ENCODE data around the gene EIF4B. TPM values are rescaled to one million over a fixed set of nuclear protein-coding genes. Genes with fewer than 3 reads are reported as not detected.
"Not testable (repeated sequence)": the region's sequence is repeated elsewhere in the genome, so short reads cannot be mapped to it uniquely, and the experiment has no call there.

The EIF4B gene
- total RNA-seq, 1 donor from 2014 or later = 726 TPM

- peaks cover 41% of the 10 kb centered on the region for H3K27me3 Mint-ChIP-seq
- H3K27ac Mint-ChIP-seq = no peak overlapping the region
- H3K4me3 Mint-ChIP-seq = no peak overlapping the region
- DNase-seq (peak; percentile 49), ATAC-seq (ENCODE audit: low read depth) (peak; percentile 90)
- intact Hi-C loops (cut with micrococcal nuclease) = loop anchor here (1.0 to 2.0 kb wide), 5 partner anchors 96 to 828 kb away; no protein-coding TSS in a partner anchor
- ChIA-PET POLR2A (no interaction called here), CTCF (interaction anchor here (0.7 to 7.0 kb wide), 13 partner anchors 11 to 840 kb away, joined by 3 to 154 read pairs (median 4); partner anchors contain the start of gene EIF4B)
- no peaks in the 10 kb centered on the region for H3K36me3 Mint-ChIP-seq (ENCODE audit: low read depth)
- no peaks in the 10 kb centered on the region for H3K9me3 Mint-ChIP-seq
- no peaks in the 10 kb centered on the region for H3K4me1 Mint-ChIP-seq
- peak; percentile 76 for TF ChIP-seq CTCF (IDR thresholded peaks at IDR 0.05)
These were observed 25.4 kb upstream of the EIF4B start for GRCh38 chr12:52980650-52981423.

GRCh38 chr12:52984136-52984535 is 22.1 kb upstream of the EIF4B start:
- no peak for TF ChIP-seq CTCF (IDR thresholded peaks at IDR 0.05)
- ChIA-PET CTCF (interaction anchor here (2.2 to 7.0 kb wide), 2 partner anchors 99 to 101 kb away, joined by 8 to 154 read pairs; no protein-coding TSS in a partner anchor), POLR2A (no interaction called here)
- Mint-ChIP-seq H3K36me3 (ENCODE audit: low read depth) (no peaks in the 10 kb centered on the region), H3K27me3 (peaks cover 25% of the 10 kb centered on the region), H3K27ac (no peak overlapping the region), H3K4me3 (no peak overlapping the region), H3K9me3 (no peaks in the 10 kb centered on the region), H3K4me1 (no peaks in the 10 kb centered on the region)
- no peak for ATAC-seq (ENCODE audit: low read depth)
- no peak for DNase-seq
- intact Hi-C loops (cut with micrococcal nuclease) = no loop called here

GRCh38 chr12:52988898-52989297 is 17.4 kb upstream of the EIF4B start:
- CTCF ChIA-PET = no interaction called here
- H3K36me3 Mint-ChIP-seq (ENCODE audit: low read depth) = no peaks in the 10 kb centered on the region
- H3K9me3 Mint-ChIP-seq = no peaks in the 10 kb centered on the region
- POLR2A ChIA-PET = no interaction called here
- no peak overlapping the region for H3K27ac Mint-ChIP-seq
- DNase-seq (no peak), ATAC-seq (ENCODE audit: low read depth) (no peak)
- intact Hi-C loops (cut with micrococcal nuclease) = no loop called here
- no peak for TF ChIP-seq CTCF (IDR thresholded peaks at IDR 0.05)
- no peak overlapping the region for H3K4me3 Mint-ChIP-seq
- no peaks in the 10 kb centered on the region for H3K4me1 Mint-ChIP-seq
- peaks cover 10% of the 10 kb centered on the region for H3K27me3 Mint-ChIP-seq

- POLR2A ChIA-PET = no interaction called here
- H3K4me1 Mint-ChIP-seq = no peaks in the 10 kb centered on the region
- no peak overlapping the region for H3K27ac Mint-ChIP-seq
- DNase-seq (no peak), ATAC-seq (ENCODE audit: low read depth) (no peak)
- intact Hi-C loops (cut with micrococcal nuclease) = no loop called here
- CTCF ChIA-PET = no interaction called here
- H3K36me3 Mint-ChIP-seq (ENCODE audit: low read depth) = no peaks in the 10 kb centered on the region
- no peak for TF ChIP-seq CTCF (IDR thresholded peaks at IDR 0.05)
- H3K9me3 Mint-ChIP-seq = no peaks in the 10 kb centered on the region
- H3K4me3 Mint-ChIP-seq = no peak overlapping the region
- peaks cover 6% of the 10 kb centered on the region for H3K27me3 Mint-ChIP-seq
These were observed 16.1 kb upstream of the EIF4B start for GRCh38 chr12:52990206-52990605.

- ATAC-seq (ENCODE audit: low read depth); H3K4me1 Mint-ChIP-seq; H3K27me3 Mint-ChIP-seq; H3K9me3 Mint-ChIP-seq; POLR2A ChIA-PET; DNase-seq; H3K4me3 Mint-ChIP-seq; intact Hi-C loops (cut with micrococcal nuclease); CTCF ChIA-PET; H3K36me3 Mint-ChIP-seq (ENCODE audit: low read depth); H3K27ac Mint-ChIP-seq: not testable (repeated sequence)
These were observed 14.0 kb upstream of the EIF4B start for GRCh38 chr12:52992240-52992639.
